ENCODE data around the gene DSCAM.

DSCAM gene

GRCh38 chr21:40021558-40022351, 825.2 kb downstream of the DSCAM start:
- no peak for DNase-seq

- DNase-seq = no peak
Measured at GRCh38 chr21:40020651-40021050, 826.3 kb downstream of the DSCAM start.

- DNase-seq = no peak
Measured at GRCh38 chr21:40018871-40019475, 828.0 kb downstream of the DSCAM start.

GRCh38 chr21:40016667-40017066, 830.3 kb downstream of the DSCAM start:
- DNase-seq = no peak

- DNase-seq = no peak
Measured at GRCh38 chr21:40016234-40016633, 830.7 kb downstream of the DSCAM start.

GRCh38 chr21:40015818-40016217, 831.1 kb downstream of the DSCAM start:
- no peak for DNase-seq

- no peak for DNase-seq
Measured at GRCh38 chr21:40014394-40014793, 832.6 kb downstream of the DSCAM start.

GRCh38 chr21:40013001-40013735, 833.8 kb downstream of the DSCAM start:
- no peak for DNase-seq

- no peak for DNase-seq
Measured at GRCh38 chr21:40011371-40011770, 835.6 kb downstream of the DSCAM start.

GRCh38 chr21:40002978-40003377, 844.0 kb downstream of the DSCAM start:
- DNase-seq = no peak

GRCh38 chr21:39984286-39984991, 862.5 kb downstream of the DSCAM start:
- DNase-seq = no peak

- no peak for DNase-seq
Measured at GRCh38 chr21:39980241-39980820, 866.6 kb downstream of the DSCAM start.

GRCh38 chr21:39979321-39979720, 867.6 kb downstream of the DSCAM start:
- no peak for DNase-seq

- no peak for DNase-seq
Measured at GRCh38 chr21:39976800-39977199, 870.2 kb downstream of the DSCAM start.

GRCh38 chr21:39972976-39973770, 873.8 kb downstream of the DSCAM start:
- DNase-seq = no peak

GRCh38 chr21:39972471-39972870, 874.5 kb downstream of the DSCAM start:
- DNase-seq = no peak

- DNase-seq = no peak
Measured at GRCh38 chr21:39971956-39972355, 875.0 kb downstream of the DSCAM start.

GRCh38 chr21:39969691-39970364, 877.1 kb downstream of the DSCAM start:
- DNase-seq = no peak

GRCh38 chr21:39968010-39968409, 878.9 kb downstream of the DSCAM start:
- DNase-seq = no peak

GRCh38 chr21:39966786-39967185, 880.2 kb downstream of the DSCAM start:
- DNase-seq = no peak

GRCh38 chr21:39965026-39965425, 881.9 kb downstream of the DSCAM start:
- no peak for DNase-seq
